HG03139 (cell line): ENCODE results near the gene CTXN3.
"Not testable (repeated sequence)": the region's sequence is repeated elsewhere in the genome, so short reads cannot be mapped to it uniquely, and the experiment has no call there.

Source experiments
- ATAC-seq: cut with Tn5 transposase; IDR thresholded peaks from one replicate; pipeline ENCODE4 v1.9.1; 2021; ENCODE audit not compliant: unreplicated experiment

The CTXN3 gene

GRCh38 chr5:127650022-127650421 is 1.1 kb downstream of the CTXN3 start:
- ATAC-seq: no peak

- no peak for ATAC-seq
These were observed 1.8 kb downstream of the CTXN3 start for GRCh38 chr5:127650649-127651048.

- ATAC-seq: no peak
These were observed 4.2 kb downstream of the CTXN3 start for GRCh38 chr5:127652952-127653611.

GRCh38 chr5:127656825-127657224 is 7.9 kb downstream of the CTXN3 start:
- no peak for ATAC-seq

DNA sequence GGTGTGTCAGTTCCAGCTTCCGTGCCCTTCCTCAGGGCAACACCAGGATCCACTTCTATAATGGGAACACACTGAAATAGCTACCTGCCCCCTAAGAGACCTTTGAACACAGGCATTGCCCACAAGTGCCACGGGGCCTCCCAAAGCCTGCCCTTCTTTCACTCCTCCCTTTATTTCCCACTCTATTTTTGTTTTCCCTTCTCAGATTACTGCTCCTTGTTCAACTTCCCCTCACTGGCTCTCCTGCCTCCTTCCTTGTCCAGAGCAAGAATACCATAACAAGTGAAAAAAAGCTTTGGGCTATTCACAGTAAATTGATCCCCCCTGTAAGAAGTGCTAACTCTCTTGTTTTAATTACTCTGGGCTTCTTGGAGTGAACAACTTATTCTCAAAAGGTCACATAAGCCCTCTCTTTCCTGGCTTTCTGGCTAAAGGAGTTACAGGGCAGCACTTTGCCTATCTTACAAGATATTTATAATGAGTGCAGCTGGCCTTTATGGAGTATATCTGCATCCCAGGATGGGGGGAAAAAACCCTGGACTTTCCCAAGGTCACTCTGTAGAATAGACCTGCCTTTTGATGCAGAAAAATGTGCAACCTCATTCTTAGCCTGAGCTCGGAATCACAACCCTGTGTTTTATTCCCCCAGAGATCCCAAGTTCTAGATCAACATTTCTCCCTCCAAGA is 11.3 kb downstream of the CTXN3 start:
- ATAC-seq: no peak

DNA sequence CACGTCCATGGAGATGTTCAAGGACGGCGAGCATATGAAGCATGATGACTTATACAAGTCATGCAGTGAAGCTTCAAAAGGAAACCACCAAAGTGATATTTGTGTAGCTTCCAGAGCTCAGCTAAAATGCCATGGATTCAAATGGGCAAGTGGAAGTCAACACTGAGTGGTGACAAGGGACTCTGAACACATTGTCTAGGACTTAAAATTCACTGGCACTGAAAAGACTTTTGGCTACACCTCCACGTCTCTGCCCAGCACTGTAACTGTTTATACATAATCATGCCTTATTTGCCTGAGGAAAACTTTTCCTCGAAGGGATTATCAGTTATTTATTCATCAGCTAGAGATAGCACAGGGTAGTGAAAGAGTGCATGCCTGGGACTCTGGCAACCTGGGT is 15.2 kb downstream of the CTXN3 start:
- no peak for ATAC-seq

DNA sequence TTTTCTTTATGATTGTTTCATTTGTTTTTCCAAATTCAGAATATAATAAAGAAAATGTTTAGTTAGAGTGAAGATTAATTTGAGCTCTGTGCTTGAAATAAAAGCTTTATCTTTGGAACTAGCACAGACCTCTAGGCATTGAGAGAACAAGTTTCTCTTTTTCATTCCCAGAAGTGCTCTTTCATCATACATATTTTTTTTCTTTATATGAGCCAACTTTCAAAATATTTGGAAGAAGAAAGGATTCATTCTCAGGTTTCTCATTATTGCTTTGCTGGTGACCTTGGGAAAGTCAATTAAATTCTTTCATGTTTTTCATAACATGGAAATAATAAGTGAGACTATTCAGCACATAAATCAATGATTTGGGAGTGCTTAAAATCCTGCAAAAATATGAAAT is 16.8 kb downstream of the CTXN3 start:
- no peak for ATAC-seq

DNA sequence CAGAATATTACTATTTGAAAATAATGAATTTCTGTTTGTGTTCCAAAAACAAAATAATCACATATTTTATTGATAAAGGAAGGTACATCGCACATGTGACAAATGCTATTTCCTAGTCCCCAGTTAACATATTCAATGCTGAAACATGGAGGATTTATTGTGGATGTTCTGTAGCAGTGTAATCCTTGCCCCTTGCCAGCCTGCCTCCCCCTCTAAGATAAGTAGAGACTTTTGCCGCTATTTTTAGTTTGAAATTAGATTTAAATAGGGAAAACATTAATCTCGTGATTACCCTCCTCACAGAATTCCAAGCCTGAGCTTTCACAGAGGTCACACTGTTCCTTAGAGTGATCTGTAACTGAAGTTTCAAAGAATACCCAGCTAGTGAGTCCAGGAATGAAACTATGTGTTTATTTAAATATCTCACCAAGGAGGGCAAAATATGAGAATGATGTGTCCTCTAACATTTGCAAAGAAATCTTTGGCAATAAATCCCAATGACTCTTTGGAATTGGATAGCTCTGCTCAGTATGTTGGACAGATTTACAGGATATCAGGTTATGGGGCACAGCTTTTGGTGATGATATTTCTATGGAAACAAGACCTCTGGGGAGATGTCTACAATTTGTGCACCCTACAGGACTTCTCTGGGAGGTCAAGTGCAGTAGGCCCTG is 17.3 kb downstream of the CTXN3 start:
- no peak for ATAC-seq

GRCh38 chr5:127667926-127668325 is 19.0 kb downstream of the CTXN3 start:
- ATAC-seq: no peak

DNA sequence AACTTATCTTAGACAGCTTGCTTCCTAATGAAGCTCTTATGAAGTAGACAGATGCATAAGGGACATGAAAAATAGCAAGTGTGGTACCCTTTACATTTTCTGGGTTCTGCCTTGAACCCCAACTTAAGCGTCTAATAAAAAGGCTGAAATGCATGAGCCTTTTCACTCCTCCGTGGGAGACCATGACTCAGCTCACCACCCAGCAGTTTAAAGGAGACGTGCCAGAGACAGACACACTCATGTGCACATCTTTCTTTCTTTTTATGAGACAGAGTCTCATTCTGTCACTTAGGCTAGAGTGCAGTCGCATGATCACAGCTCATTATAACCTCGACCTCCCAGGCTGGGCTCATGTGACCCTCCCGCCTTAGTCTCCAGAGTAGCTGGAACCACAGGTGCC is 22.3 kb downstream of the CTXN3 start:
- no peak for ATAC-seq

GRCh38 chr5:127673117-127673800 is 24.4 kb downstream of the CTXN3 start:
- ATAC-seq: no peak

DNA sequence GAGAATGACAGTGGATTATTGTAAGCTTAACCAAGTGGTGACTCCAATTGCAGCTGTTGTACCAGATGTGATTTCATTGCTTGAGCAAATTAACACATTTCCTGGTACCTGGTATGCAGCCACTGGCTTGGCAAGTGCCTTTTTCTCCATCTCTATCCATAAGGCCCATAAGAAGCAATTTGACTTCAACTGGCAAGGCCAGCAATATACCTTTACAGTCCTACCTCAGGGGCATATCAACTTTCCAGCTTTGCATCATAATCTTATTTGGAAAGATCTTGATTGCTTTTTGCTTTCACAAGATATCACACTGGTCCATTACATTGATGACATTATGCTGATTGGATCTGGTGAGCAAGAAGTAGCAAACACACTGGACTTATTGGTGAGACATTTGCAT is 28.1 kb downstream of the CTXN3 start:
- ATAC-seq: not testable (repeated sequence)

DNA sequence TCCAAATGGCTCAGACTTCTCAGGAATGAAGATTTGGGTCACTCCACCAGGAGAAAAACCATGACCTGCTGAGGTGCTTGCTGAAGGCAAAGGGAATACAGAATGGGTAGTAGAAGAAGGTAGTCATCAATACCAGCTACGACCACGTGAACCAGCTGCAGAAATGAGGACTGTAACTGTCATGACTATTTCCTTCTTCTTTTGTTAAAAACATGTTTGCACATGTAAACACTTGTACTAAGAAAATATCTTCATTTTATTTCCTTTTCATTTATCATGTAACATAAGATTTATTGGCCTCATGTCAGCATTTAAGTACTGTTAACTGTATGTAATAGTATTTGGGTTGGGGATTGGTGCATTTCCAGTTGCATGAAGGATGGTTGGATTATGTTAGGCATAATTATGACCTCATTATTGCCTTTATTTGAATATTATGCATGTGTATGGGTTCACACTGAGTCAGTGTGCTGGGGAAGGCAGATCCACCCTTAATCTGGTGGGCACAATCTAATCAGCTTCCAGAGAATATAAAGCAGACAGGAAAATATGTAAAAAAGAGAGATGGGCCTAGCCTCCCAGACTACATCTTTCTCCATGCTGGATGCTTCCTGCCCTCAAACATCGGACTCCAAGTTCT is 30.9 kb downstream of the CTXN3 start:
- ATAC-seq: not testable (repeated sequence)

GRCh38 chr5:127680595-127680994 is 31.7 kb downstream of the CTXN3 start:
- no peak for ATAC-seq

GRCh38 chr5:127683008-127683407 is 34.1 kb downstream of the CTXN3 start:
- no peak for ATAC-seq

DNA sequence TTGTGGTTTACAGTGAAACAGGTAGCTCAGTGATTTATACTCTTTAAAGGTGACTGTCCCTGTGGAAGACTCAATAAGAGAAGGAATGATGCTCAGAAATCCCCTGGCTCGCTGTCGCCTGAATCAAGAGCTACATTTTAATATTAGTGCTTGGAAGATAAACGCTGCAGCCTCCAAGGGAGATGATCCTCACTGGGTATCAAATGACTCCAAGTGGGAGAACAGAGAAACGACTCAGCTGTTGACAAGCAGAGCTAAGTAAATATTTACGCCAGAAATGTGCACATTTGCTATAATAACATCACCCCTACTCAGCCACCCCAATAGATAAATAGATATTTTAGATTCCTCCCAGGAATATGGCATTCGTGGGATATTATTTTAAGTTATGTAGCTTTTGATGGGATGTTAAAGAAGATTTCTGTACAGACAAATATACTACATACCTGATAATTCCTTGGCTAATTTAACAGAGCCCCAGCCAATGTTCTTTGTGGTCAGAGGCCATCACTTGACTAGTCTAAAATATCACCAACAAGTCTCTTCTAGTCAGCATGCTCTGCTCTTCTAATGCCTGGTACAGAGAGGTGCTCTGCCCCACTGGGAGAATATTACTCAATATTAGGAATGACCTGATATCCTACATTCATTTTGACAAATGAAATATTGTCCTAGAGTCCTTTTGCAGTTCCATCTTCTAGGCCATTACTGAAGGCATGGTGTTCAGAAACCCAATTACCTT is 36.0 kb downstream of the CTXN3 start:
- ATAC-seq: no peak

- ATAC-seq: no peak
These were observed 36.8 kb downstream of the CTXN3 start for GRCh38 chr5:127685662-127686061.

DNA sequence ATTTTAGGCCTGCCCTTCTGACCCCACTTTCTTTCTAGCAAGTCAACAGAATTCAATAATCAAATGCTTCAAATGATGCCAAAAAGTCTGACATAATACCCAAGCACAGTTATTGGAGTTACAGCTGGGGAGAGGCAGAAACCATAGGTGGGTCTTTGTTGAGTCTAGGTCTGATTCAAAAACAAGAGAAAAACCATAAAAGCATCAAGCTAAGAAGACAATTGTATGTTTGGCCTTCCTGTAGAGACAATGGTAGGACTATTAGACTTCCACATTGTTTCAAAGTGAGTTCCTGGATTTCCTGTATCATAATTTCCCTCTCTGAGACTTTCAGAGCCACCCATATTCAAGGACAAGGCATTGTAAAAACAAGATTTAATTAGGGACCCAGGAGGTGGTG is 37.5 kb downstream of the CTXN3 start:
- ATAC-seq: no peak

DNA sequence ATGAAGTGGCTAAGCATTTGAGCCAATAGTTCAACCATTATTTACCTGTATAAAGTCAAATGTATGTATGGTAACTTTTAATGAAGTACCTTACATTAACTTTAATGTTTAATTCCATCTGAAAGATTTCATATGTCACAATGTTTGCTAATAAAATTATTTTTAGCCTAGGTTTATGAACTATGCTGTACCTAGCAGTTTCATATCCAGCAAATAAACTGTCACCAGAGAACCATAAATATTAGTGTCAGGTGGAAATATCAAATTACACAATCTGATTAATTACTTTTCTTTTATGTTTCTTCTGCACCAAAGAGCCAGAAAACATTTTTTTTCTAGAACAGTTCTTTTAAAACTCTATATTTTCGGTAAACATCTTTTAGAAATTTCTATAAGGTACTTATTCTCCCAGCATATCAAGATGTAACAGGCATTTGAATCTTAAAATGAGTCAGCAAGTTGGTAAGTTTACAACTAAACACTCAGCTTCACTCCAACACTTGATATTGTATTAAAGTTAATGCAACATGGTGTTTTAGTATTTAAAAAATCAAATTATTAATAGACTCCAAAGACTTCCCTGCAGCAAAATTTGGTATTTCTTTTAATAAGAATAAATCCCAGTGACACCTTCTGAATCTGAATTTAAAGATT is 45.8 kb downstream of the CTXN3 start:
- no peak for ATAC-seq

DNA sequence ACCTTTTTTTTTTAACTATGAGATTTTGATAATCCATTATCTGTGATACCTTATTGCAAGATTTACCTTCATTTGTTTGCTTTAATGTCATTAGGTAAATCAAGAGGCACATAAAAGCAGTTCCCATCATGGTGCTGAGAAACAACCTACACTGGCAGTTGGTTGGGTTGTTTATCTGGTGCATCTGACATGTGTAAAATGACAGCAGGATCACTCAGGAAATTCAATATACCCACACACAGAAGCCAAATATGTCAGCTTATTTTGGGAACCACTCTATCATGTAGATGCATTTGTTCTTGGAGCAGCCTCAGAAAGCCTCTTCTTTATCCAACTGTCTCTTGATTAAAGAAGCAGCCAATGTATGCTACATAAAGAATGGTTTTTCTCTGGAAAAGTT is 46.5 kb downstream of the CTXN3 start:
- ATAC-seq: no peak
